Measurements from ENCODE around the gene NKAIN2.

The NKAIN2 gene

DNA sequence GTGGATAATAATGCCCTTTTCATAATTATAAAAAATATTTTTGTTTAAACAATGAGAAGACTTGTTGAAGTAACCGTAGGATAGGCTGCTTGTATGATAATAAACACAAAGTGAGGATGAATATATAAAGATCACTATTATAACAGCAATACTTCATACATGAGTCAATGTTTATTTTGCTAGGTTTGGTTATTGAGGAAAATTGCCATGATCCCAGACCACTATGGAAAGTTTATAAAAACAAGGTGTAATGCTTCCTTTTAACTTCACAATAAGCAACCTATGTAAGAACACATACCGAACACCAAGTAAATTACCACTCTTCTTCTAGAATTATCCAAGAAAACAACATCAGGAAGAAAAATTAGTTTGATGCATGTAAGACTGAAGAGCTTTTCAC is 663.3 kb downstream of the NKAIN2 start:
- 0 out of 2 replicates have a peak, but pooled peaks cover 2% of the 10 kb centered on the region for H3K4me1 ChIP-seq (ENCODE audit: control insufficient read depth, insufficient read depth, low read length)
- no peak overlapping the region for H3K27ac ChIP-seq (ENCODE audit: extremely low read depth, low read depth, low read length)
- no peak overlapping the region for H3K4me3 ChIP-seq (ENCODE audit: low read depth, low read length)
- no peak for TF ChIP-seq ZNF707 (tag by site-specific recombination; IDR thresholded peaks at IDR 0.05)
- TF ChIP-seq ZNF501 (tag by site-specific recombination; IDR thresholded peaks at IDR 0.05) = no peak
- TF ChIP-seq ZNF843 (tag by site-specific recombination; IDR thresholded peaks at IDR 0.05) = no peak
- no peak for TF ChIP-seq ZNF660 (tag by site-specific recombination; IDR thresholded peaks at IDR 0.05)
- no peak for TF ChIP-seq ZNF311 (tag by site-specific recombination; IDR thresholded peaks at IDR 0.05; ENCODE audit: borderline replicate concordance)
- no peak for TF ChIP-seq KLF7 (tag by site-specific recombination; IDR thresholded peaks at IDR 0.05; ENCODE audit: borderline replicate concordance)
- no peak for TF ChIP-seq ZNF292 (tag by site-specific recombination; IDR thresholded peaks at IDR 0.05; ENCODE audit: borderline replicate concordance, low read depth)
- no peak for TF ChIP-seq SCRT1 (tag by site-specific recombination; IDR thresholded peaks at IDR 0.05; ENCODE audit: borderline replicate concordance)
- TF ChIP-seq ZSCAN23 (tag by site-specific recombination; IDR thresholded peaks at IDR 0.05) = no peak
- TF ChIP-seq FEZF1 (tag by site-specific recombination; IDR thresholded peaks at IDR 0.05) = no peak
- no peak for TF ChIP-seq ZNF112 (tag by site-specific recombination; IDR thresholded peaks at IDR 0.05)
- TF ChIP-seq, protein P1, sequence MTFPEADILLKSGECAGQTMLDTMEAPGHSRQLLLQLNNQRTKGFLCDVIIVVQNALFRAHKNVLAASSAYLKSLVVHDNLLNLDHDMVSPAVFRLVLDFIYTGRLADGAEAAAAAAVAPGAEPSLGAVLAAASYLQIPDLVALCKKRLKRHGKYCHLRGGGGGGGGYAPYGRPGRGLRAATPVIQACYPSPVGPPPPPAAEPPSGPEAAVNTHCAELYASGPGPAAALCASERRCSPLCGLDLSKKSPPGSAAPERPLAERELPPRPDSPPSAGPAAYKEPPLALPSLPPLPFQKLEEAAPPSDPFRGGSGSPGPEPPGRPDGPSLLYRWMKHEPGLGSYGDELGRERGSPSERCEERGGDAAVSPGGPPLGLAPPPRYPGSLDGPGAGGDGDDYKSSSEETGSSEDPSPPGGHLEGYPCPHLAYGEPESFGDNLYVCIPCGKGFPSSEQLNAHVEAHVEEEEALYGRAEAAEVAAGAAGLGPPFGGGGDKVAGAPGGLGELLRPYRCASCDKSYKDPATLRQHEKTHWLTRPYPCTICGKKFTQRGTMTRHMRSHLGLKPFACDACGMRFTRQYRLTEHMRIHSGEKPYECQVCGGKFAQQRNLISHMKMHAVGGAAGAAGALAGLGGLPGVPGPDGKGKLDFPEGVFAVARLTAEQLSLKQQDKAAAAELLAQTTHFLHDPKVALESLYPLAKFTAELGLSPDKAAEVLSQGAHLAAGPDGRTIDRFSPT (tag by site-specific recombination; IDR thresholded peaks at IDR 0.05) = no peak
- TF ChIP-seq, protein P2, sequence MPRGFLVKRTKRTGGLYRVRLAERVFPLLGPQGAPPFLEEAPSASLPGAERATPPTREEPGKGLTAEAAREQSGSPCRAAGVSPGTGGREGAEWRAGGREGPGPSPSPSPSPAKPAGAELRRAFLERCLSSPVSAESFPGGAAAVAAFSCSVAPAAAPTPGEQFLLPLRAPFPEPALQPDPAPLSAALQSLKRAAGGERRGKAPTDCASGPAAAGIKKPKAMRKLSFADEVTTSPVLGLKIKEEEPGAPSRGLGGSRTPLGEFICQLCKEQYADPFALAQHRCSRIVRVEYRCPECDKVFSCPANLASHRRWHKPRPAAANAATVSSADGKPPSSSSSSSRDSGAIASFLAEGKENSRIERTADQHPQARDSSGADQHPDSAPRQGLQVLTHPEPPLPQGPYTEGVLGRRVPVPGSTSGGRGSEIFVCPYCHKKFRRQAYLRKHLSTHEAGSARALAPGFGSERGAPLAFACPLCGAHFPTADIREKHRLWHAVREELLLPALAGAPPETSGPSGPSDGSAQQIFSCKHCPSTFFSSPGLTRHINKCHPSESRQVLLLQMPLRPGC (tag by site-specific recombination; IDR thresholded peaks at IDR 0.05) = no peak
- TF ChIP-seq, protein P3, sequence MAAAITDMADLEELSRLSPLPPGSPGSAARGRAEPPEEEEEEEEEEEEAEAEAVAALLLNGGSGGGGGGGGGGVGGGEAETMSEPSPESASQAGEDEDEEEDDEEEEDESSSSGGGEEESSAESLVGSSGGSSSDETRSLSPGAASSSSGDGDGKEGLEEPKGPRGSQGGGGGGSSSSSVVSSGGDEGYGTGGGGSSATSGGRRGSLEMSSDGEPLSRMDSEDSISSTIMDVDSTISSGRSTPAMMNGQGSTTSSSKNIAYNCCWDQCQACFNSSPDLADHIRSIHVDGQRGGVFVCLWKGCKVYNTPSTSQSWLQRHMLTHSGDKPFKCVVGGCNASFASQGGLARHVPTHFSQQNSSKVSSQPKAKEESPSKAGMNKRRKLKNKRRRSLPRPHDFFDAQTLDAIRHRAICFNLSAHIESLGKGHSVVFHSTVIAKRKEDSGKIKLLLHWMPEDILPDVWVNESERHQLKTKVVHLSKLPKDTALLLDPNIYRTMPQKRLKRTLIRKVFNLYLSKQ (tag by site-specific recombination; IDR thresholded peaks at IDR 0.05; ENCODE audit: borderline replicate concordance) = no peak
- CTCF ChIA-PET = no interaction called here
- no peaks in the 10 kb centered on the region for H3K9me3 ChIP-seq (ENCODE audit: control insufficient read depth, insufficient read depth, low read depth, low read length)
- POLR2A ChIA-PET = no interaction called here
- no peaks in the 10 kb centered on the region for H3K36me3 ChIP-seq (ENCODE audit: control insufficient read depth in 2 of 2, insufficient read depth in 1 of 2, low read length in 2 of 2)

DNA sequence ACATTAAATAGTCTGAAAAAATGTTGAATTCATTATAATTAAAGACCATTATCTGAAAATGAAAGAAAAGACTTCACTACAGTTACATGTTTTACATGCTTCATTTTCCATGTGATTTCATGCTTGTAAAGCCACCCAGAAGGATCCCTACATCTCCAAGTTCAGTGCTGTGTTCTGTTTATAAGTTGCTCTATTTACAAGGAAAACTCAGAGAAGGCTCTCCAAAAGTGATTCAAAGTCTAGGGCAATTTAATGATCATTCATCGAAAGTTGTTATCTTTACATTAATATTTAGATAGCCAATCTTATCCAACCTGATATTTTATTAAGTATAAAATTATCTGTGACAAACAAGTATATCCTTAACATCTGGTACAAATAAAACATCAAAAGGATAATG is 663.7 kb downstream of the NKAIN2 start:
- POLR2A ChIA-PET = no interaction called here
- Histone ChIP-seq H3K4me1 (ENCODE audit: control insufficient read depth, insufficient read depth, low read length) (0 out of 2 replicates have a peak, but pooled peaks cover 2% of the 10 kb centered on the region), H3K36me3 (ENCODE audit: control insufficient read depth in 2 of 2, insufficient read depth in 1 of 2, low read length in 2 of 2) (no peaks in the 10 kb centered on the region), H3K27ac (ENCODE audit: extremely low read depth, low read depth, low read length) (no peak overlapping the region), H3K9me3 (ENCODE audit: control insufficient read depth, insufficient read depth, low read depth, low read length) (no peaks in the 10 kb centered on the region), H3K4me3 (ENCODE audit: low read depth, low read length) (no peak overlapping the region)
- CTCF ChIA-PET = no interaction called here
- no peak for TF ChIP-seq ZNF266 (tag by site-specific recombination; IDR thresholded peaks at IDR 0.05; ENCODE audit: low read depth)
- TF ChIP-seq ZNF585B (tag by site-specific recombination; IDR thresholded peaks at IDR 0.05) = no peak
- TF ChIP-seq BCL11B (tag by site-specific recombination; IDR thresholded peaks at IDR 0.05; ENCODE audit: low read depth) = no peak
- TF ChIP-seq KLF8 (tag by site-specific recombination; IDR thresholded peaks at IDR 0.05) = no peak
- TF ChIP-seq ZNF501 (tag by site-specific recombination; IDR thresholded peaks at IDR 0.05) = no peak
- no peak for TF ChIP-seq ZNF433 (tag by site-specific recombination; IDR thresholded peaks at IDR 0.05; ENCODE audit: low read depth)
- no peak for TF ChIP-seq ZNF140 (tag by site-specific recombination; IDR thresholded peaks at IDR 0.05)
- no peak for TF ChIP-seq ZFP69B (tag by site-specific recombination; IDR thresholded peaks at IDR 0.05)
- TF ChIP-seq, protein P4, sequence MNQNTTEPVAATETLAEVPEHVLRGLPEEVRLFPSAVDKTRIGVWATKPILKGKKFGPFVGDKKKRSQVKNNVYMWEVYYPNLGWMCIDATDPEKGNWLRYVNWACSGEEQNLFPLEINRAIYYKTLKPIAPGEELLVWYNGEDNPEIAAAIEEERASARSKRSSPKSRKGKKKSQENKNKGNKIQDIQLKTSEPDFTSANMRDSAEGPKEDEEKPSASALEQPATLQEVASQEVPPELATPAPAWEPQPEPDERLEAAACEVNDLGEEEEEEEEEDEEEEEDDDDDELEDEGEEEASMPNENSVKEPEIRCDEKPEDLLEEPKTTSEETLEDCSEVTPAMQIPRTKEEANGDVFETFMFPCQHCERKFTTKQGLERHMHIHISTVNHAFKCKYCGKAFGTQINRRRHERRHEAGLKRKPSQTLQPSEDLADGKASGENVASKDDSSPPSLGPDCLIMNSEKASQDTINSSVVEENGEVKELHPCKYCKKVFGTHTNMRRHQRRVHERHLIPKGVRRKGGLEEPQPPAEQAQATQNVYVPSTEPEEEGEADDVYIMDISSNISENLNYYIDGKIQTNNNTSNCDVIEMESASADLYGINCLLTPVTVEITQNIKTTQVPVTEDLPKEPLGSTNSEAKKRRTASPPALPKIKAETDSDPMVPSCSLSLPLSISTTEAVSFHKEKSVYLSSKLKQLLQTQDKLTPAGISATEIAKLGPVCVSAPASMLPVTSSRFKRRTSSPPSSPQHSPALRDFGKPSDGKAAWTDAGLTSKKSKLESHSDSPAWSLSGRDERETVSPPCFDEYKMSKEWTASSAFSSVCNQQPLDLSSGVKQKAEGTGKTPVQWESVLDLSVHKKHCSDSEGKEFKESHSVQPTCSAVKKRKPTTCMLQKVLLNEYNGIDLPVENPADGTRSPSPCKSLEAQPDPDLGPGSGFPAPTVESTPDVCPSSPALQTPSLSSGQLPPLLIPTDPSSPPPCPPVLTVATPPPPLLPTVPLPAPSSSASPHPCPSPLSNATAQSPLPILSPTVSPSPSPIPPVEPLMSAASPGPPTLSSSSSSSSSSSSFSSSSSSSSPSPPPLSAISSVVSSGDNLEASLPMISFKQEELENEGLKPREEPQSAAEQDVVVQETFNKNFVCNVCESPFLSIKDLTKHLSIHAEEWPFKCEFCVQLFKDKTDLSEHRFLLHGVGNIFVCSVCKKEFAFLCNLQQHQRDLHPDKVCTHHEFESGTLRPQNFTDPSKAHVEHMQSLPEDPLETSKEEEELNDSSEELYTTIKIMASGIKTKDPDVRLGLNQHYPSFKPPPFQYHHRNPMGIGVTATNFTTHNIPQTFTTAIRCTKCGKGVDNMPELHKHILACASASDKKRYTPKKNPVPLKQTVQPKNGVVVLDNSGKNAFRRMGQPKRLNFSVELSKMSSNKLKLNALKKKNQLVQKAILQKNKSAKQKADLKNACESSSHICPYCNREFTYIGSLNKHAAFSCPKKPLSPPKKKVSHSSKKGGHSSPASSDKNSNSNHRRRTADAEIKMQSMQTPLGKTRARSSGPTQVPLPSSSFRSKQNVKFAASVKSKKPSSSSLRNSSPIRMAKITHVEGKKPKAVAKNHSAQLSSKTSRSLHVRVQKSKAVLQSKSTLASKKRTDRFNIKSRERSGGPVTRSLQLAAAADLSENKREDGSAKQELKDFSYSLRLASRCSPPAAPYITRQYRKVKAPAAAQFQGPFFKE (tag by site-specific recombination; IDR thresholded peaks at IDR 0.05; ENCODE audit: borderline replicate concordance) = no peak
- no peak for TF ChIP-seq ZBTB1 (tag by site-specific recombination; IDR thresholded peaks at IDR 0.05)
- no peak for TF ChIP-seq MYNN (tag by site-specific recombination; IDR thresholded peaks at IDR 0.05; ENCODE audit: borderline replicate concordance)
- no peak for TF ChIP-seq ZNF274 (IDR thresholded peaks at IDR 0.05; ENCODE audit: low read length)
- TF ChIP-seq ZNF274 (tag by site-specific recombination; IDR thresholded peaks at IDR 0.05; ENCODE audit: borderline replicate concordance) = no peak
